ENCODE data around the gene DMBT1.

GRCh38 chr10:122576291-122576690, 15.7 kb downstream of the DMBT1 start:
- TF ChIP-seq CTCF (IDR thresholded peaks at IDR 0.05) = no peak
- TF ChIP-seq POLR2AphosphoS5 (IDR thresholded peaks at IDR 0.05) = no peak
- no peak for TF ChIP-seq POLR2A (IDR thresholded peaks at IDR 0.05)
- no peak for TF ChIP-seq EP300 (IDR thresholded peaks at IDR 0.05)

All from stomach (tissue), 4 donors.